Measurements from ENCODE around the gene KCTD14. TPM values are rescaled to one million over a fixed set of nuclear protein-coding genes. Genes with fewer than 3 reads are reported as not detected.

The KCTD14 gene
- total and polyA plus RNA-seq, 9 of the 15 experiments (the other 6 are each of a cell fraction or from before 2014, with no cell fraction given) = 0.04 to 0.30 (median 0.11) TPM; not detected in 2

- TF ChIP-seq, protein P1, sequence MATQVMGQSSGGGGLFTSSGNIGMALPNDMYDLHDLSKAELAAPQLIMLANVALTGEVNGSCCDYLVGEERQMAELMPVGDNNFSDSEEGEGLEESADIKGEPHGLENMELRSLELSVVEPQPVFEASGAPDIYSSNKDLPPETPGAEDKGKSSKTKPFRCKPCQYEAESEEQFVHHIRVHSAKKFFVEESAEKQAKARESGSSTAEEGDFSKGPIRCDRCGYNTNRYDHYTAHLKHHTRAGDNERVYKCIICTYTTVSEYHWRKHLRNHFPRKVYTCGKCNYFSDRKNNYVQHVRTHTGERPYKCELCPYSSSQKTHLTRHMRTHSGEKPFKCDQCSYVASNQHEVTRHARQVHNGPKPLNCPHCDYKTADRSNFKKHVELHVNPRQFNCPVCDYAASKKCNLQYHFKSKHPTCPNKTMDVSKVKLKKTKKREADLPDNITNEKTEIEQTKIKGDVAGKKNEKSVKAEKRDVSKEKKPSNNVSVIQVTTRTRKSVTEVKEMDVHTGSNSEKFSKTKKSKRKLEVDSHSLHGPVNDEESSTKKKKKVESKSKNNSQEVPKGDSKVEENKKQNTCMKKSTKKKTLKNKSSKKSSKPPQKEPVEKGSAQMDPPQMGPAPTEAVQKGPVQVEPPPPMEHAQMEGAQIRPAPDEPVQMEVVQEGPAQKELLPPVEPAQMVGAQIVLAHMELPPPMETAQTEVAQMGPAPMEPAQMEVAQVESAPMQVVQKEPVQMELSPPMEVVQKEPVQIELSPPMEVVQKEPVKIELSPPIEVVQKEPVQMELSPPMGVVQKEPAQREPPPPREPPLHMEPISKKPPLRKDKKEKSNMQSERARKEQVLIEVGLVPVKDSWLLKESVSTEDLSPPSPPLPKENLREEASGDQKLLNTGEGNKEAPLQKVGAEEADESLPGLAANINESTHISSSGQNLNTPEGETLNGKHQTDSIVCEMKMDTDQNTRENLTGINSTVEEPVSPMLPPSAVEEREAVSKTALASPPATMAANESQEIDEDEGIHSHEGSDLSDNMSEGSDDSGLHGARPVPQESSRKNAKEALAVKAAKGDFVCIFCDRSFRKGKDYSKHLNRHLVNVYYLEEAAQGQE (IDR thresholded peaks at IDR 0.05; ENCODE audit: borderline replicate concordance) = peak; percentile 60
- TF ChIP-seq, protein P1 (CRISPR knock-in tag; IDR thresholded peaks at IDR 0.05; ENCODE audit: low read depth) = no peak
- TF ChIP-seq, protein P2, sequence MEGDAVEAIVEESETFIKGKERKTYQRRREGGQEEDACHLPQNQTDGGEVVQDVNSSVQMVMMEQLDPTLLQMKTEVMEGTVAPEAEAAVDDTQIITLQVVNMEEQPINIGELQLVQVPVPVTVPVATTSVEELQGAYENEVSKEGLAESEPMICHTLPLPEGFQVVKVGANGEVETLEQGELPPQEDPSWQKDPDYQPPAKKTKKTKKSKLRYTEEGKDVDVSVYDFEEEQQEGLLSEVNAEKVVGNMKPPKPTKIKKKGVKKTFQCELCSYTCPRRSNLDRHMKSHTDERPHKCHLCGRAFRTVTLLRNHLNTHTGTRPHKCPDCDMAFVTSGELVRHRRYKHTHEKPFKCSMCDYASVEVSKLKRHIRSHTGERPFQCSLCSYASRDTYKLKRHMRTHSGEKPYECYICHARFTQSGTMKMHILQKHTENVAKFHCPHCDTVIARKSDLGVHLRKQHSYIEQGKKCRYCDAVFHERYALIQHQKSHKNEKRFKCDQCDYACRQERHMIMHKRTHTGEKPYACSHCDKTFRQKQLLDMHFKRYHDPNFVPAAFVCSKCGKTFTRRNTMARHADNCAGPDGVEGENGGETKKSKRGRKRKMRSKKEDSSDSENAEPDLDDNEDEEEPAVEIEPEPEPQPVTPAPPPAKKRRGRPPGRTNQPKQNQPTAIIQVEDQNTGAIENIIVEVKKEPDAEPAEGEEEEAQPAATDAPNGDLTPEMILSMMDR (IDR thresholded peaks at IDR 0.05 in 2 of 3, conservative IDR thresholded peaks at IDR 0.05 in 1 of 3; ENCODE audit: insufficient read depth in 2 of 3, low read depth in 1 of 3, low read length in 3 of 3) = peak; percentile 73 to 80 (median 76)
- peak; percentile 73; the same call in 1 of the 2 replicates for TF ChIP-seq GATA2 (CRISPR knock-in tag; IDR thresholded peaks at IDR 0.05)
- peak; percentile 7; the same call in 1 of the 2 replicates for TF ChIP-seq JUND (IDR thresholded peaks at IDR 0.05; ENCODE audit: borderline replicate concordance, low read depth, low read length)
- no peak for TF ChIP-seq JUND (tag; IDR thresholded peaks at IDR 0.05; ENCODE audit: borderline replicate concordance, low read depth, low read length)
- no peak for TF ChIP-seq RUNX1 (IDR thresholded peaks at IDR 0.05; ENCODE audit: low read depth)
- TF ChIP-seq ZNF431 (CRISPR knock-in tag; IDR thresholded peaks at IDR 0.05) = no peak
- no peak for TF ChIP-seq RAD51 (IDR thresholded peaks at IDR 0.05; ENCODE audit: borderline replicate concordance, low read depth)
- TF ChIP-seq, protein P3, sequence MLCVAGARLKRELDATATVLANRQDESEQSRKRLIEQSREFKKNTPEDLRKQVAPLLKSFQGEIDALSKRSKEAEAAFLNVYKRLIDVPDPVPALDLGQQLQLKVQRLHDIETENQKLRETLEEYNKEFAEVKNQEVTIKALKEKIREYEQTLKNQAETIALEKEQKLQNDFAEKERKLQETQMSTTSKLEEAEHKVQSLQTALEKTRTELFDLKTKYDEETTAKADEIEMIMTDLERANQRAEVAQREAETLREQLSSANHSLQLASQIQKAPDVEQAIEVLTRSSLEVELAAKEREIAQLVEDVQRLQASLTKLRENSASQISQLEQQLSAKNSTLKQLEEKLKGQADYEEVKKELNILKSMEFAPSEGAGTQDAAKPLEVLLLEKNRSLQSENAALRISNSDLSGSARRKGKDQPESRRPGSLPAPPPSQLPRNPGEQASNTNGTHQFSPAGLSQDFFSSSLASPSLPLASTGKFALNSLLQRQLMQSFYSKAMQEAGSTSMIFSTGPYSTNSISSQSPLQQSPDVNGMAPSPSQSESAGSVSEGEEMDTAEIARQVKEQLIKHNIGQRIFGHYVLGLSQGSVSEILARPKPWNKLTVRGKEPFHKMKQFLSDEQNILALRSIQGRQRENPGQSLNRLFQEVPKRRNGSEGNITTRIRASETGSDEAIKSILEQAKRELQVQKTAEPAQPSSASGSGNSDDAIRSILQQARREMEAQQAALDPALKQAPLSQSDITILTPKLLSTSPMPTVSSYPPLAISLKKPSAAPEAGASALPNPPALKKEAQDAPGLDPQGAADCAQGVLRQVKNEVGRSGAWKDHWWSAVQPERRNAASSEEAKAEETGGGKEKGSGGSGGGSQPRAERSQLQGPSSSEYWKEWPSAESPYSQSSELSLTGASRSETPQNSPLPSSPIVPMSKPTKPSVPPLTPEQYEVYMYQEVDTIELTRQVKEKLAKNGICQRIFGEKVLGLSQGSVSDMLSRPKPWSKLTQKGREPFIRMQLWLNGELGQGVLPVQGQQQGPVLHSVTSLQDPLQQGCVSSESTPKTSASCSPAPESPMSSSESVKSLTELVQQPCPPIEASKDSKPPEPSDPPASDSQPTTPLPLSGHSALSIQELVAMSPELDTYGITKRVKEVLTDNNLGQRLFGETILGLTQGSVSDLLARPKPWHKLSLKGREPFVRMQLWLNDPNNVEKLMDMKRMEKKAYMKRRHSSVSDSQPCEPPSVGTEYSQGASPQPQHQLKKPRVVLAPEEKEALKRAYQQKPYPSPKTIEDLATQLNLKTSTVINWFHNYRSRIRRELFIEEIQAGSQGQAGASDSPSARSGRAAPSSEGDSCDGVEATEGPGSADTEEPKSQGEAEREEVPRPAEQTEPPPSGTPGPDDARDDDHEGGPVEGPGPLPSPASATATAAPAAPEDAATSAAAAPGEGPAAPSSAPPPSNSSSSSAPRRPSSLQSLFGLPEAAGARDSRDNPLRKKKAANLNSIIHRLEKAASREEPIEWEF (CRISPR knock-in tag; IDR thresholded peaks at IDR 0.05) = no peak
- TF ChIP-seq TSC22D4 (tag; IDR thresholded peaks at IDR 0.05) = no peak
- TF ChIP-seq E2F1 (CRISPR knock-in tag; IDR thresholded peaks at IDR 0.05) = peak; percentile 34; the same call in 1 of the 2 replicates
These were observed 22.9 kb downstream of the KCTD14 start (continued) for GRCh38 chr11:78000193-78000592.
